ENCODE results near the gene STK31. TPM values are rescaled to one million over a fixed set of nuclear protein-coding genes. Genes with fewer than 3 reads are reported as not detected.
"Not testable (repeated sequence)": the region's sequence is repeated elsewhere in the genome, so short reads cannot be mapped to it uniquely, and the experiment has no call there.

The STK31 gene
- total and polyA plus RNA-seq, 2 donors: 0.42 to 0.75 TPM

GRCh38 chr7:23808421-23808820, 98.4 kb downstream of the STK31 start:
- Histone ChIP-seq H3K27me3 (ENCODE audit: control insufficient read depth in 2 of 2, insufficient read depth in 1 of 2, low read length in 1 of 2) (no peaks in the 10 kb centered on the region), H3K9me3 (ENCODE audit: control insufficient read depth in 2 of 2, insufficient read depth in 1 of 2, low read length in 1 of 2) (no peaks in the 10 kb centered on the region), H3K4me3 (ENCODE audit: low read length in 2 of 2) (no peak overlapping the region), H3K27ac (ENCODE audit: low read depth in 1 of 2, low read length in 1 of 2) (no peak overlapping the region), H3K4me1 (ENCODE audit: control insufficient read depth in 2 of 2, insufficient read depth in 2 of 2, low read length in 2 of 2) (no peaks in the 10 kb centered on the region), H3K36me3 (ENCODE audit: control insufficient read depth in 2 of 2, insufficient read depth in 2 of 2, low read length in 1 of 2) (no peaks in the 10 kb centered on the region)
- 94% methylated on average over 3 of the region's 3 CpGs for WGBS
- no peak for DNase-seq (ENCODE audit: low read depth in 6 of 9, low spot score in 9 of 9)

GRCh38 chr7:23810099-23810498, 100.1 kb downstream of the STK31 start:
- H3K9me3 ChIP-seq (ENCODE audit: control insufficient read depth in 2 of 2, insufficient read depth in 1 of 2, low read length in 1 of 2): no peaks in the 10 kb centered on the region
- 99% methylated on average over 1 of the region's 1 CpG for WGBS
- H3K36me3 ChIP-seq (ENCODE audit: control insufficient read depth in 2 of 2, insufficient read depth in 2 of 2, low read length in 1 of 2): no peaks in the 10 kb centered on the region
- H3K4me3 ChIP-seq (ENCODE audit: low read length in 2 of 2): no peak overlapping the region
- no peaks in the 10 kb centered on the region for H3K4me1 ChIP-seq (ENCODE audit: control insufficient read depth in 2 of 2, insufficient read depth in 2 of 2, low read length in 2 of 2)
- no peak overlapping the region for H3K27ac ChIP-seq (ENCODE audit: low read depth in 1 of 2, low read length in 1 of 2)
- DNase-seq (ENCODE audit: low read depth in 6 of 9, low spot score in 9 of 9): no peak
- H3K27me3 ChIP-seq (ENCODE audit: control insufficient read depth in 2 of 2, insufficient read depth in 1 of 2, low read length in 1 of 2): no peaks in the 10 kb centered on the region

- H3K27me3 ChIP-seq (ENCODE audit: control insufficient read depth in 2 of 2, insufficient read depth in 1 of 2, low read length in 1 of 2): no peaks in the 10 kb centered on the region
- H3K36me3 ChIP-seq (ENCODE audit: control insufficient read depth in 2 of 2, insufficient read depth in 2 of 2, low read length in 1 of 2): no peaks in the 10 kb centered on the region
- no peak overlapping the region for H3K27ac ChIP-seq (ENCODE audit: low read depth in 1 of 2, low read length in 1 of 2)
- DNase-seq (ENCODE audit: low read depth in 6 of 9, low spot score in 9 of 9): peak in 1 of 9 donors; percentile 4
- H3K9me3 ChIP-seq (ENCODE audit: control insufficient read depth in 2 of 2, insufficient read depth in 1 of 2, low read length in 1 of 2): no peaks in the 10 kb centered on the region
- no peak overlapping the region for H3K4me3 ChIP-seq (ENCODE audit: low read length in 2 of 2)
- no peaks in the 10 kb centered on the region for H3K4me1 ChIP-seq (ENCODE audit: control insufficient read depth in 2 of 2, insufficient read depth in 2 of 2, low read length in 2 of 2)
- 89% methylated on average over 1 of the region's 1 CpG for WGBS
These were observed 101.5 kb downstream of the STK31 start for GRCh38 chr7:23811540-23811939.

GRCh38 chr7:23828125-23828524, 118.1 kb downstream of the STK31 start:
- WGBS: 97% methylated on average over 10 of the region's 10 CpGs
- not testable (repeated sequence) for H3K9me3 ChIP-seq (ENCODE audit: control insufficient read depth in 2 of 2, insufficient read depth in 1 of 2, low read length in 1 of 2); H3K36me3 ChIP-seq (ENCODE audit: control insufficient read depth in 2 of 2, insufficient read depth in 2 of 2, low read length in 1 of 2); H3K27ac ChIP-seq (ENCODE audit: low read depth in 1 of 2, low read length in 1 of 2); H3K27me3 ChIP-seq (ENCODE audit: control insufficient read depth in 2 of 2, insufficient read depth in 1 of 2, low read length in 1 of 2); H3K4me1 ChIP-seq (ENCODE audit: control insufficient read depth in 2 of 2, insufficient read depth in 2 of 2, low read length in 2 of 2); DNase-seq (ENCODE audit: low read depth in 6 of 9, low spot score in 9 of 9); H3K4me3 ChIP-seq (ENCODE audit: low read length in 2 of 2)

- not testable (repeated sequence) for H3K27me3 ChIP-seq (ENCODE audit: control insufficient read depth in 2 of 2, insufficient read depth in 1 of 2, low read length in 1 of 2); H3K4me1 ChIP-seq (ENCODE audit: control insufficient read depth in 2 of 2, insufficient read depth in 2 of 2, low read length in 2 of 2); H3K36me3 ChIP-seq (ENCODE audit: control insufficient read depth in 2 of 2, insufficient read depth in 2 of 2, low read length in 1 of 2); H3K27ac ChIP-seq (ENCODE audit: low read depth in 1 of 2, low read length in 1 of 2); H3K4me3 ChIP-seq (ENCODE audit: low read length in 2 of 2); DNase-seq (ENCODE audit: low read depth in 6 of 9, low spot score in 9 of 9)
- peaks cover 0 to 11% of the 10 kb centered on the region in 2 donors for H3K9me3 ChIP-seq (ENCODE audit: control insufficient read depth in 2 of 2, insufficient read depth in 1 of 2, low read length in 1 of 2)
- 88% methylated on average over 4 of the region's 4 CpGs for WGBS
These were observed 122.7 kb downstream of the STK31 start for GRCh38 chr7:23832733-23833132.

- Histone ChIP-seq H3K4me3 (ENCODE audit: low read length in 2 of 2) (no peak overlapping the region), H3K27ac (ENCODE audit: low read depth in 1 of 2, low read length in 1 of 2) (no peak overlapping the region), H3K27me3 (ENCODE audit: control insufficient read depth in 2 of 2, insufficient read depth in 1 of 2, low read length in 1 of 2) (no peaks in the 10 kb centered on the region), H3K36me3 (ENCODE audit: control insufficient read depth in 2 of 2, insufficient read depth in 2 of 2, low read length in 1 of 2) (no peaks in the 10 kb centered on the region), H3K4me1 (ENCODE audit: control insufficient read depth in 2 of 2, insufficient read depth in 2 of 2, low read length in 2 of 2) (no peaks in the 10 kb centered on the region), H3K9me3 (ENCODE audit: control insufficient read depth in 2 of 2, insufficient read depth in 1 of 2, low read length in 1 of 2) (peaks cover 0 to 11% of the 10 kb centered on the region in 2 donors)
- WGBS: 91% methylated on average over 3 of the region's 3 CpGs
- no peak for DNase-seq (ENCODE audit: low read depth in 6 of 9, low spot score in 9 of 9)
These were observed 123.4 kb downstream of the STK31 start for GRCh38 chr7:23833405-23833804.

- H3K4me1 ChIP-seq (ENCODE audit: control insufficient read depth in 2 of 2, insufficient read depth in 2 of 2, low read length in 2 of 2); H3K36me3 ChIP-seq (ENCODE audit: control insufficient read depth in 2 of 2, insufficient read depth in 2 of 2, low read length in 1 of 2); H3K27ac ChIP-seq (ENCODE audit: low read depth in 1 of 2, low read length in 1 of 2); H3K9me3 ChIP-seq (ENCODE audit: control insufficient read depth in 2 of 2, insufficient read depth in 1 of 2, low read length in 1 of 2); H3K4me3 ChIP-seq (ENCODE audit: low read length in 2 of 2); H3K27me3 ChIP-seq (ENCODE audit: control insufficient read depth in 2 of 2, insufficient read depth in 1 of 2, low read length in 1 of 2); DNase-seq (ENCODE audit: low read depth in 6 of 9, low spot score in 9 of 9): not testable (repeated sequence)
- WGBS: 85% methylated on average over 8 of the region's 8 CpGs
These were observed 134.8 kb downstream of the STK31 start for GRCh38 chr7:23844837-23845236.

- no peaks in the 10 kb centered on the region for H3K36me3 ChIP-seq (ENCODE audit: control insufficient read depth in 2 of 2, insufficient read depth in 2 of 2, low read length in 1 of 2)
- no peak for DNase-seq (ENCODE audit: low read depth in 6 of 9, low spot score in 9 of 9)
- H3K27me3 ChIP-seq (ENCODE audit: control insufficient read depth in 2 of 2, insufficient read depth in 1 of 2, low read length in 1 of 2): no peaks in the 10 kb centered on the region
- H3K27ac ChIP-seq (ENCODE audit: low read depth in 1 of 2, low read length in 1 of 2): no peak overlapping the region
- no peaks in the 10 kb centered on the region for H3K9me3 ChIP-seq (ENCODE audit: control insufficient read depth in 2 of 2, insufficient read depth in 1 of 2, low read length in 1 of 2)
- 49% methylated on average over 1 of the region's 1 CpG for WGBS
- H3K4me3 ChIP-seq (ENCODE audit: low read length in 2 of 2): no peak overlapping the region
- no peaks in the 10 kb centered on the region for H3K4me1 ChIP-seq (ENCODE audit: control insufficient read depth in 2 of 2, insufficient read depth in 2 of 2, low read length in 2 of 2)
These were observed 142.1 kb downstream of the STK31 start for GRCh38 chr7:23852135-23852534.

GRCh38 chr7:23852988-23853387, 143.0 kb downstream of the STK31 start:
- no peaks in the 10 kb centered on the region for H3K4me1 ChIP-seq (ENCODE audit: control insufficient read depth in 2 of 2, insufficient read depth in 2 of 2, low read length in 2 of 2)
- H3K9me3 ChIP-seq (ENCODE audit: control insufficient read depth in 2 of 2, insufficient read depth in 1 of 2, low read length in 1 of 2): no peaks in the 10 kb centered on the region
- H3K4me3 ChIP-seq (ENCODE audit: low read length in 2 of 2): no peak overlapping the region
- H3K27me3 ChIP-seq (ENCODE audit: control insufficient read depth in 2 of 2, insufficient read depth in 1 of 2, low read length in 1 of 2): no peaks in the 10 kb centered on the region
- DNase-seq (ENCODE audit: low read depth in 6 of 9, low spot score in 9 of 9): no peak
- 68% methylated on average over 2 of the region's 2 CpGs for WGBS
- no peak overlapping the region for H3K27ac ChIP-seq (ENCODE audit: low read depth in 1 of 2, low read length in 1 of 2)
- H3K36me3 ChIP-seq (ENCODE audit: control insufficient read depth in 2 of 2, insufficient read depth in 2 of 2, low read length in 1 of 2): no peaks in the 10 kb centered on the region

GRCh38 chr7:23863209-23863787, 153.3 kb downstream of the STK31 start:
- Histone ChIP-seq H3K36me3 (ENCODE audit: control insufficient read depth in 2 of 2, insufficient read depth in 2 of 2, low read length in 1 of 2) (no peaks in the 10 kb centered on the region), H3K27me3 (ENCODE audit: control insufficient read depth in 2 of 2, insufficient read depth in 1 of 2, low read length in 1 of 2) (no peaks in the 10 kb centered on the region), H3K4me3 (ENCODE audit: low read length in 2 of 2) (no peak overlapping the region), H3K4me1 (ENCODE audit: control insufficient read depth in 2 of 2, insufficient read depth in 2 of 2, low read length in 2 of 2) (no peaks in the 10 kb centered on the region), H3K9me3 (ENCODE audit: control insufficient read depth in 2 of 2, insufficient read depth in 1 of 2, low read length in 1 of 2) (no peaks in the 10 kb centered on the region), H3K27ac (ENCODE audit: low read depth in 1 of 2, low read length in 1 of 2) (no peak overlapping the region)
- DNase-seq (ENCODE audit: low read depth in 6 of 9, low spot score in 9 of 9): peak in 3 of 9 donors; percentile 1 to 18 (median 16)
- WGBS: 85% methylated on average over 1 of the region's 1 CpG

Measured in thymus (tissue), 11 donors.